Activated B cell treated with CpG ODN at 0.5 μM for 24 hours (primary cell): ENCODE measurements around the gene SNX6. TPM values are rescaled to one million over a fixed set of nuclear protein-coding genes. Genes with fewer than 3 reads are reported as not detected.

Experiments used
- ATAC-seq: fragments of 200-7000 bp; cut with Tn5 transposase; one replicate; pipeline ENCODE4 v1.10.0; 2021; ENCODE audit warnings: low read depth, mild to moderate bottlenecking, moderate library complexity
- CTCF ChIA-PET: fragments of 350-600 bp; sonication (Branson Sonifier 250); formaldehyde crosslinking; loops from one replicate; lab custom pipeline; 2021; ENCODE audit warnings: antibody characterized with exemption; lab: Charles Lee
- POLR2A ChIA-PET: fragments of 350-600 bp; sonication (Branson Sonifier 250); formaldehyde crosslinking; loops from one replicate; lab custom pipeline; 2021; ENCODE audit warnings: antibody characterized with exemption; lab: Charles Lee
- DNase-seq: peaks from one replicate; pipeline ENCODE4 v3.0.0; 2022
- H3K27ac Mint-ChIP-seq: one replicate; pipeline ENCODE4 v1.8.0; 2020; ENCODE audit warnings: mixed read lengths
- H3K27me3 Mint-ChIP-seq: one replicate; pipeline ENCODE4 v1.8.0; 2021; ENCODE audit warnings: mixed read lengths
- H3K36me3 Mint-ChIP-seq: one replicate; pipeline ENCODE4 v1.8.0; 2021; ENCODE audit warnings: low read depth, mixed read lengths
- H3K4me1 Mint-ChIP-seq: one replicate; pipeline ENCODE4 v1.8.0; 2021; ENCODE audit warnings: mixed read lengths
- H3K4me3 Mint-ChIP-seq: one replicate; pipeline ENCODE4 v1.8.0; 2020; ENCODE audit warnings: mild to moderate bottlenecking, mixed read lengths
- H3K9me3 Mint-ChIP-seq: one replicate; pipeline ENCODE4 v1.8.0; 2020; ENCODE audit warnings: mixed read lengths
- CTCF ChIP-seq: fragments of 200-600 bp; IDR thresholded peaks from one replicate; pipeline ENCODE4 v1.8.0; 2022; ENCODE audit warnings: antibody characterized with exemption, mild to moderate bottlenecking
- intact Hi-C: fragments of 100-400 bp; cut with micrococcal nuclease; formaldehyde crosslinking; loops from one replicate; pipeline ENCODE4 v1.15.1; 2024
- total RNA-seq: library from RNA; stranded (reverse); gene quantifications from 2 replicates; pipeline ENCODE4 v1.2.3, GENCODE V29; 2022

Gene SNX6
- total RNA-seq, 1 donor from 2014 or later, result 56.0 TPM

GRCh38 chr14:34593740-34594375, 36.1 kb downstream of the SNX6 start:
- intact Hi-C loops, result no loop called here

GRCh38 chr14:34592623-34593022, 37.3 kb downstream of the SNX6 start:
- intact Hi-C loops, result no loop called here
- Mint-ChIP-seq H3K36me3 (peaks cover 68% of the 10 kb centered on the region), H3K27ac (no peak overlapping the region), H3K4me1 (no peaks in the 10 kb centered on the region), H3K4me3 (no peak overlapping the region), H3K27me3 (no peaks in the 10 kb centered on the region), H3K9me3 (no peaks in the 10 kb centered on the region)
- no peak for TF ChIP-seq CTCF
- DNase-seq, result no peak
- ChIA-PET CTCF (no interaction called here), POLR2A (no interaction called here)
- ATAC-seq, result no peak

More at GRCh38 chr14:34593740-34594375, 36.1 kb downstream of the SNX6 start:
- CTCF ChIA-PET, result no interaction called here
- DNase-seq (no peak), ATAC-seq (no peak)
- Mint-ChIP-seq H3K4me3 (no peak overlapping the region), H3K9me3 (no peaks in the 10 kb centered on the region), H3K27ac (no peak overlapping the region), H3K4me1 (no peaks in the 10 kb centered on the region), H3K36me3 (peaks cover 73% of the 10 kb centered on the region), H3K27me3 (no peaks in the 10 kb centered on the region)
- POLR2A ChIA-PET, result no interaction called here
- no peak for TF ChIP-seq CTCF

GRCh38 chr14:34583525-34583924, 46.4 kb downstream of the SNX6 start:
- no peak for TF ChIP-seq CTCF
- Mint-ChIP-seq H3K27ac (no peak overlapping the region), H3K9me3 (no peaks in the 10 kb centered on the region), H3K36me3 (peaks cover 63% of the 10 kb centered on the region), H3K4me1 (no peaks in the 10 kb centered on the region), H3K4me3 (no peak overlapping the region), H3K27me3 (no peaks in the 10 kb centered on the region)
- ChIA-PET CTCF (no interaction called here), POLR2A (no interaction called here)
- intact Hi-C loops, result no loop called here
- DNase-seq (no peak), ATAC-seq (no peak)

GRCh38 chr14:34582117-34582680, 47.7 kb downstream of the SNX6 start:
- CTCF ChIA-PET, result no interaction called here
- intact Hi-C loops, result no loop called here

More at GRCh38 chr14:34582117-34582680, 47.7 kb downstream of the SNX6 start:
- Mint-ChIP-seq H3K4me1 (no peaks in the 10 kb centered on the region), H3K36me3 (peaks cover 64% of the 10 kb centered on the region), H3K4me3 (no peak overlapping the region), H3K27me3 (no peaks in the 10 kb centered on the region), H3K9me3 (no peaks in the 10 kb centered on the region), H3K27ac (no peak overlapping the region)
- no peak for ATAC-seq
- POLR2A ChIA-PET, result no interaction called here
- no peak for DNase-seq
- TF ChIP-seq CTCF, result no peak
